ENCODE results near the gene FRMPD1.

Gene FRMPD1

GRCh38 chr9:37626708-37627292 lies 24.0 kb upstream of the FRMPD1 start:
- Histone ChIP-seq H3K27ac (no peak overlapping the region), H3K4me3 (no peak overlapping the region)
- no peak for TF ChIP-seq CTCF (IDR thresholded peaks at IDR 0.05)
- no peak for DNase-seq (ENCODE audit: low spot score)

GRCh38 chr9:37632479-37632878 lies 18.3 kb upstream of the FRMPD1 start:
- no peak overlapping the region for H3K4me3 ChIP-seq
- H3K27ac ChIP-seq: no peak overlapping the region
- TF ChIP-seq CTCF (IDR thresholded peaks at IDR 0.05): no peak
- DNase-seq (ENCODE audit: low spot score): no peak

- Histone ChIP-seq H3K27ac (no peak overlapping the region), H3K4me3 (no peak overlapping the region)
- no peak for TF ChIP-seq CTCF (IDR thresholded peaks at IDR 0.05)
- no peak for DNase-seq (ENCODE audit: low spot score)
Observed at GRCh38 chr9:37635808-37636207, 14.9 kb upstream of the FRMPD1 start.

- H3K27ac ChIP-seq: no peak overlapping the region
- no peak for DNase-seq (ENCODE audit: low spot score)
- H3K4me3 ChIP-seq: no peak overlapping the region
- TF ChIP-seq CTCF (IDR thresholded peaks at IDR 0.05): no peak
Observed at GRCh38 chr9:37636511-37637448, 14.0 kb upstream of the FRMPD1 start.

- Histone ChIP-seq H3K27ac (no peak overlapping the region), H3K4me3 (no peak overlapping the region)
- no peak for TF ChIP-seq CTCF (IDR thresholded peaks at IDR 0.05)
- DNase-seq (ENCODE audit: low spot score): no peak
Observed at GRCh38 chr9:37639109-37639762, 11.5 kb upstream of the FRMPD1 start.

GRCh38 chr9:37639841-37640240 lies 10.9 kb upstream of the FRMPD1 start:
- H3K4me3 ChIP-seq: no peak overlapping the region
- no peak for DNase-seq (ENCODE audit: low spot score)
- no peak overlapping the region for H3K27ac ChIP-seq
- TF ChIP-seq CTCF (IDR thresholded peaks at IDR 0.05): no peak

Data from coronary artery (tissue), 2 donors.